T follicular helper cell (primary cell): ENCODE data around the gene CAST.
"Not testable (repeated sequence)": the region's sequence is repeated elsewhere in the genome, so short reads cannot be mapped to it uniquely, and the experiment has no call there.

Experiments
- DNase-seq: peaks from one replicate; pipeline ENCODE4 v3.0.0-alpha.2; 2020; ENCODE audit warnings: low read depth

CAST gene

GRCh38 chr5:96780626-96781025 is 118.5 kb downstream of the CAST start:
- DNase-seq: no peak

GRCh38 chr5:96781031-96781971 is 119.1 kb downstream of the CAST start:
- DNase-seq: no peak

- DNase-seq: no peak
Observed at GRCh38 chr5:96783326-96783725, 121.2 kb downstream of the CAST start.

GRCh38 chr5:96785326-96786109 is 123.3 kb downstream of the CAST start:
- no peak for DNase-seq

- DNase-seq: no peak
Observed at GRCh38 chr5:96788112-96788749, 126.1 kb downstream of the CAST start.

GRCh38 chr5:96789794-96790330 is 127.7 kb downstream of the CAST start:
- no peak for DNase-seq

GRCh38 chr5:96790961-96791504 is 128.9 kb downstream of the CAST start:
- DNase-seq: no peak

GRCh38 chr5:96794757-96795156 is 132.6 kb downstream of the CAST start:
- no peak for DNase-seq

- no peak for DNase-seq
Observed at GRCh38 chr5:96795626-96796025, 133.4 kb downstream of the CAST start.

- no peak for DNase-seq
Observed at GRCh38 chr5:96796434-96796833, 134.3 kb downstream of the CAST start.

GRCh38 chr5:96801718-96802117 is 139.5 kb downstream of the CAST start:
- not testable (repeated sequence) for DNase-seq

- no peak for DNase-seq
Observed at GRCh38 chr5:96807075-96807654, 145.0 kb downstream of the CAST start.

GRCh38 chr5:96808541-96808828 is 146.3 kb downstream of the CAST start:
- no peak for DNase-seq

- no peak for DNase-seq
Observed at GRCh38 chr5:96808868-96809558, 146.8 kb downstream of the CAST start.

- no peak for DNase-seq
Observed at GRCh38 chr5:96809921-96810320, 147.7 kb downstream of the CAST start.

GRCh38 chr5:96812851-96813250 is 150.7 kb downstream of the CAST start:
- DNase-seq: no peak

GRCh38 chr5:96814041-96814440 is 151.9 kb downstream of the CAST start:
- no peak for DNase-seq

GRCh38 chr5:96816411-96816939 is 154.3 kb downstream of the CAST start:
- DNase-seq: peak; percentile 50

GRCh38 chr5:96816991-96817390 is 154.8 kb downstream of the CAST start:
- DNase-seq: no peak

- DNase-seq: no peak
Observed at GRCh38 chr5:96817506-96817905, 155.3 kb downstream of the CAST start.
